ENCODE data around the gene SFXN1.
"Not testable (repeated sequence)": the region's sequence is repeated elsewhere in the genome, so short reads cannot be mapped to it uniquely, and the experiment has no call there.

The SFXN1 gene

GRCh38 chr5:175478384-175479124 is at the start of gene SFXN1:
SFXN1 (plus strand) TSS chr5:175478560; CDS start chr5:175492104, 13,544 bp downstream.
- DNase-seq (ENCODE audit: low read depth in 2 of 2): peak; percentile 72 to 80

DNA sequence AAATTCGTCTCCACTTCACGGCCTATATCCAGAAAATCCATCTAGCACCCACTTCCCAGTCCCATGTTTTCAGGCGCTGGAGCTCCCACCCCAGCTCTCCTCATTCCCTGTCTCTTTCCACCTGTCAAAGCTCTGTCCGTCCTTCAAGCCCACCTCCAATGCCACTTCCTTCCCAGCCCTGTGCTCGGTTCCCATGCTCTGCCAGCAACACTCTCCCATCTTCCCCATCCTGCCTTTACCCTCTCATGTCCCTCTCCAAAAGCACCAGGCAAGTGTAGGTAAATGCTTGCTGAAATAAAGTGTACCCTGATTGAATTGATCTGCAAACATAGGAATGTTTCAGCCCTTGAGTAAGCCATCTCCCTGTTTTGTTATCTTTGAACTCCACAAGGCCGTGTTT is 43.6 kb upstream of the SFXN1 start:
- no peak for DNase-seq (ENCODE audit: low read depth in 2 of 2)

- no peak for DNase-seq (ENCODE audit: low read depth in 2 of 2)
These were observed 42.0 kb upstream of the SFXN1 start for GRCh38 chr5:175436359-175436758.

DNA sequence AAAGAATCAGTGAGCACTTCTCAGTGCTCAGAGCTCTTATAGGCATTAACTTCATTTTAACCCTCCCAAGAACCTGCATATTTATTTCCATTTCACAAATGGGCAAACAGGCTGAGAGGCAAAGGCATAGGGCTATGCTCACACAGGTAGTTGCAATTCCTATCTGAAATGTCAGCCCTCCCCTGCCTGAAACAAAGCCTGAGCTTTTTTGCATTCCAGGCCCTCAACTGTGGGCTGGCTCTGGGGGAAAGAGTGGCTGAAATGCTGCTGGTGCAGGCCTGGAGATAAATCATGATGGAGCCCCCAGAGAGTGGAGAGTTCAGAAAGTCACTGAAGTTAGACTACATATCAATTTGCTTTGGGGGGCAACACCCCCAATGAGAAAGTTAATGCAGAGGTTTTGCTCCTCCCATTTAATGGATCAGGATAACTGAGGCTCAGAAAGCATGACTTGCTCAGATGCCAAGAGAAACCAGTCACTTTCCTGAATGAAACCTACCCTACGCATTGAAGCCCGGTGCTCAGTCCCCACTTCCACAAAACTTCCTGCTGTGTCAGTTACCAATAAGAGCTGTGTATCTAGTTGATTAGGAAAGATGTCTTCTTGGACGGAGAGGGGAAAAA is 40.0 kb upstream of the SFXN1 start:
- no peak for DNase-seq (ENCODE audit: low read depth in 2 of 2)

DNA sequence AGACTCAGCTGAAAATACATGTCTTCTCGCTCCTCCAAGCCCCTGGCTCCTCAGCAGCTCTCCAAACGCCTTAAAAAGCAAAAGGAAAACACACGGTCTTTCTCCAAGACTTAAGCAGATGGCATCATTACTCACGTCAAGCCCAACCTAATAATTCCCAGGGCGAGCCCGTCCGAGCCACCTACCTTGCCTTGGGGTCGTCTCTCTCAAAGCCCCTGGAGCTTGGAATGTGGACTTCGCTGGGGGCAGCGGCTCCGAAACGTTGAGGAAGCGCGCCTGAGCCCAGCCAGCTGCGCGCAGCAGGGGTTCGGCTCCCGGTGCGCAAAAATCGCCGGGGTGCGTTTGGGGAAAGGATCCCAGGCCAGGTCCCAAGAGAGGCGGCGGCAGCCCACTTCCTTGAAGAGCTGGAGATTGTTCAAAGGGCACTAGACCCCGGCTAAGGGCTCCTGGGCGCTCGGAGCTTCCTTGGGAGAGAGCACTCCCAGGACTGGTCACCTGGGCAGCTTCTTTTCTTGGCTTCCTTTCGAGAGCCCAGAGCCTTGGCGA is 34.8 kb upstream of the SFXN1 start:
- no peak for DNase-seq (ENCODE audit: low read depth in 2 of 2)

DNA sequence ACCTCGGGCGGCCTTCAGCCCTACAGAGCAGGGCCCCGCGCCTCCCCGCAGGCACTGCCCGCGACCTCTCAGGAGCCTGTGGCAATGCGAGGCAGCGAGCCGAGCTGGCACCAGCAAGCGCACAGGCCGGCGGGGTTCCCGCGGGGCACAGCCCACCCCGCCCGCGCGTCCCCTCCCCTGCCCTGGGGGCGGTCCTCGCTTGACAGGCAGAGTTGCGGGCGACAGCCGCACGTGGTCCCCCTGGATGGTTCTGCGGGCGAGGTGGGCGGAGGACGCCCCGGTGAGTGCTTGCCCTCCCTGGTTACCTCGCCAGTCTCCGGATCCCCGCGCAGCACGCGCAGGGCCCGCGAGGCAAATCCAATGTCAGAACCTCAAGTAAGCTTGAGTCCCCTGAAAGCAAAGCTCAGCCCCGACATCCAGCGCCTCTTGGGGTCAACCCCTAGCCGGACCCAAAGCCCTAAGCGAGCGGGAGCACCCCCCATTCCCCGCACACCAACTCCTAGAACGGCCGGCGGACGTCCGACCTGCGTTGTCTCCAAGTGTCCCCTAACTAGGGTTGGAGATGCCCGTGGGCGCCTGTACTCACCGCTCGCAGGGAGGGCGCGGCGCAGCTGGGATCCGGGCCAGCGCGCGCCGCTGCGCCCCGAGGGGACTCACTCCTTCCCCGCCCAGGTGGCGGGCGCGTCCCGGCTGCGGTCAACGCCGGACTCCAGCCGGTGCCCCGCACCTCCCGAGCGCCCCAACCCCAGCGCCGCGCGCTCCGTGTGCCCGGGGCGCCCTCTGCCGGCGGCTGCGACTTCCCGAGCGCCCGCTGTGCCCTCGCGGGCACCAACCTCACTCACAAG is 34.1 kb upstream of the SFXN1 start, which contains the start of gene DRD1:
DRD1 (minus strand) TSS at position 123 of the 845 bp plus-strand sequence. CDS start 1,083 bp downstream, outside the sequence.
- DNase-seq (ENCODE audit: low read depth in 2 of 2): peak; percentile 48 to 64

DNA sequence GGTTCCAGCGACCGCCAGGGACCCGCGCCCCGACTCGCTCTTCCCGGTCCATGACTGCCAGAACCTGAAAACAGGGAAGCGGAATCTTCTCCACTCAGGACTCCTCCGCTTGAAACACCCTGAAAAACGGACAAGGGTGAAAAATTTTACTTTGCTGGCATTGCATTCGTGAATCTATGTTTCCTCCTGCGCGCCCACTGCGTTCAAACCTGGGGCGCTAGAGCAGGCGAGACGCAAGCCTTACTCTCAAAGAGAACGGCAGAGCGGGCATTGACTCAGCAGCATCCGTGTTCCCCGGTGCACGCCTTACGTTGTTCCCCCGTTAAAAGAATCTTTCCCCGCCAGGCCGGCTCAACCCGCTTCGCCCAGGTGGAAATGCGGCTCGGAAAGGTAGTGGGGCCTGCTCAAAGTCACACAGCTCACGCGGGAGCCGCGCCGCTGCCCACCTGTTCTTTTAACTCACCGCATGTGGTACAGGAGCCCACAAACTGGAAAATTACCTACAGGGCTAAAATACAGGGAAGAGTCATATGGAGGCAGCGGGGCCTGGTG is 33.4 kb upstream of the SFXN1 start:
- no peak for DNase-seq (ENCODE audit: low read depth in 2 of 2)

DNA sequence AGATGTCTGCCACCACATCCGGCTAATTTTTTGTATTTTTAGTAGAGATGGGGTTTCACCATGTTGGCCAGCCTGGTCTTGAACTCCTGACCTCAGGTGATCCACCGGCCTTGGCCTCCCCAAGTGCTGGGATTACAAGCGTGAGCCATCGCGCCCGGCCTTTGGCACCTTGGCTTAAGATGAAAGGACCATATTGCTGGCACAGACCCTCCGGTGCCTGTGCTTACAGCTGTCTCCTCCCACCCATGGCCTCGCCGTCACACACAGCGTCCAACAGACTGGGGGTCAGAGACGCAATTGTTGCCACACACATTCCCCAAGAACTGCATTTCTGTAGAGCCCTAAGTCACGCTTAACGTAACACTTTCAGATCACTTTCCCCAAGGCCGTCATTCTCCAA is 32.0 kb upstream of the SFXN1 start:
- DNase-seq (ENCODE audit: low read depth in 2 of 2): not testable (repeated sequence)

- DNase-seq (ENCODE audit: low read depth in 2 of 2): no peak
These were observed 30.8 kb upstream of the SFXN1 start for GRCh38 chr5:175447571-175447970.

DNA sequence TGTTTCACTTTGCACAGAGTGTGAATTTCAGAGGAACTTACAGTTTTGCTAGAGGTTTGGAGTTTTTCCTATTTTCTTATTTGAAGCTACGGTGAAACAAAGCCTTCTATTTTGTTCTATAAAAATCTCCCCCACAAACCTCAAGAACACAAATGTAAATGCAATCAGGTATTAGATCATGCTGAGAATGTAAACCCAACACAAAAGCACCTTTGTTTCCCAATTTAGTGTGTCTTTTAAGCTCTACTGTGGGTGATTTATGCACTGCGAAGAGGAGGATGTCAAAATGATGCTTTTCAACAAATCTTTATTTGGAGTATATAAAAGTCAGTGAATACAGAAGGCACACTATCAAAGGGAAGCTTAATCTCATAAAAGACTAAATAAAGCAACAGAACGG is 30.1 kb upstream of the SFXN1 start:
- DNase-seq (ENCODE audit: low read depth in 2 of 2): no peak

- DNase-seq (ENCODE audit: low read depth in 2 of 2): no peak
These were observed 26.2 kb upstream of the SFXN1 start for GRCh38 chr5:175452166-175452565.

- not testable (repeated sequence) for DNase-seq (ENCODE audit: low read depth in 2 of 2)
These were observed 24.0 kb upstream of the SFXN1 start for GRCh38 chr5:175454338-175454737.

GRCh38 chr5:175456105-175456742 is 22.1 kb upstream of the SFXN1 start:
- no peak for DNase-seq (ENCODE audit: low read depth in 2 of 2)

DNA sequence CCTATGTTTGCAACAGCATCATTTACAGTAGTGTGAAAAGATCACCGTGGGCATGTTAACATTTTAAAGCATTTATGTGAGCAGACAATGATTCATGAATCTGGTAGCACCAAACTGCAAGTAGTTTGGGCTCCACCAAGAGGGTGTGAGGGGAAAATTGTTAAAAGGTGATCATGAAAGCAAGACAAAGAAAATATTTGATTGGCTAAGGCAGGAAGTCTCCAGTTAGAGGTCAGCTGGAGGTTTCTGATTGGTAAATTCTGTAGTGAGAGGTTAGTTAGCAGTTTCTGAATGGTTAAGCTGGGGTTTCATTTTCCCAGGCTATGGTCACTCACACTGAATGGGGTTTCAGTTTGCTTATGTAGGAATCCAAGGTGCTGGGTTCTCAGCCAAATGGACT is 20.9 kb upstream of the SFXN1 start:
- DNase-seq (ENCODE audit: low read depth in 2 of 2): no peak

GRCh38 chr5:175460126-175460525 is 18.2 kb upstream of the SFXN1 start:
- no peak for DNase-seq (ENCODE audit: low read depth in 2 of 2)

DNA sequence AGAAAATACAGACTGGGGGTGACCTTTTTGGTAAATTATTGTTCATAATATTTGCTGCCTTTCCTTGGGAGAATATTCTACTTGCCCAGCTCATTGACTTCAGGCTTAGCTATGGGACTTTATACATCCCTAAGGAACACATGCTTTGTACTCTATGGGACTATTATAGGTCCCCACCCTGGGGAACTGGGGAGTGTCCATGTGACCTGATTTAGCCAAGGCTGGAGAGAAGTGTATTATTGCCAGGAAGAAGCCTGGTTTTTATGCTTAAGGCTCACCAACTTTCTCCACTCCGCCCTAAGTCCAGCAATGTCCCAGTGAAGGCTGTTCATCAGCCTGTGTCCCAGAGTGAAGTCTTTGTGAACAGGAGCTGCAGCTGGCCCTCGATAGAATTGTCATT is 17.8 kb upstream of the SFXN1 start:
- DNase-seq (ENCODE audit: low read depth in 2 of 2): no peak

GRCh38 chr5:175461370-175461769 is 17.0 kb upstream of the SFXN1 start:
- no peak for DNase-seq (ENCODE audit: low read depth in 2 of 2)

- DNase-seq (ENCODE audit: low read depth in 2 of 2): no peak
These were observed 14.7 kb upstream of the SFXN1 start for GRCh38 chr5:175463641-175464040.

GRCh38 chr5:175464074-175464941 is 14.1 kb upstream of the SFXN1 start:
- DNase-seq (ENCODE audit: low read depth in 2 of 2): peak; percentile 44 to 61

DNA sequence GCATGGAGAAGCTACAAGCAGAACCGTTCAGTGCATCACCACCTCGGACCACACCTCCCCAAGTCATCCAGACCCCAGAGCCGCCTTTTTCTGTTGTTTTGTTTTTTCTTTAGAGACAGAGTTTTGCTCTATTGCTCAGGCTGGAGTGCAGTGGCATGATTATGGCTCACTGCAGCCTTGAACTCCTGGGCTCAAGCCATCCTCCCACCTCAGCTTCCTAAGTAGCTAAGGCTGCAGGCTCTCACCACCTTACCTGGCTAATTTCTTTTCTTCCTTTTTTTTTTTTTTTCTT is 13.5 kb upstream of the SFXN1 start:
- DNase-seq (ENCODE audit: low read depth in 2 of 2): no peak

- DNase-seq (ENCODE audit: low read depth in 2 of 2): no peak
These were observed 13.1 kb upstream of the SFXN1 start for GRCh38 chr5:175465282-175465681.

Data from stimulated activated CD4-positive, alpha-beta T cell treated with anti-CD3 and anti-CD28 coated beads, Interleukin-1b, Interleukin-23, amount 100 ng/mL, for 4 hours (primary cell).